HG03064 (cell line): ENCODE measurements around the gene LIPG.

Experiments
- ATAC-seq: cut with Tn5 transposase; IDR thresholded peaks from one replicate; pipeline ENCODE4 v1.9.1; 2021; ENCODE audit warnings: low read depth; ENCODE audit not compliant: unreplicated experiment

Gene LIPG

DNA sequence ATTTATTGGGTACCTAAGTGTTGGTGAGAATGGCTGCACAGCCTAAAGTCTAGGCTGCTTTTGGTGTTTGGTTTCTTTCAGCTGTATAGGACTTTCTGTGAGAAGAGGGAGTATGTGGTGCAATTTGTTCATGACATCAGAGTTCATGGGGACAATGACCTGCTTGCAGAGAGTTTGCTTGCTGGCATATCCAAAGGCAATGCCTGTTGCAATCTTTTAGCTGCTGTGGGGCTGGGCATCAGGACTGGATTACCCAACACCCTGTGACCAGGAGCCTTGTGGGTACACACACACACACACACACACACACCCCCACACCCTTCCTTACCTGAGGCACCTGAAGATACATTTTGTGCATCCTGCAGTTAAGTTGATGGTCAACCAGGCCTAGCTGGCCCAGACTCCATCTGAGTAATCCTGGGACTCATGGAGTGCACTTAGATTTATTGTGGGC lies 68.4 kb downstream of the LIPG start:
- no peak for ATAC-seq

DNA sequence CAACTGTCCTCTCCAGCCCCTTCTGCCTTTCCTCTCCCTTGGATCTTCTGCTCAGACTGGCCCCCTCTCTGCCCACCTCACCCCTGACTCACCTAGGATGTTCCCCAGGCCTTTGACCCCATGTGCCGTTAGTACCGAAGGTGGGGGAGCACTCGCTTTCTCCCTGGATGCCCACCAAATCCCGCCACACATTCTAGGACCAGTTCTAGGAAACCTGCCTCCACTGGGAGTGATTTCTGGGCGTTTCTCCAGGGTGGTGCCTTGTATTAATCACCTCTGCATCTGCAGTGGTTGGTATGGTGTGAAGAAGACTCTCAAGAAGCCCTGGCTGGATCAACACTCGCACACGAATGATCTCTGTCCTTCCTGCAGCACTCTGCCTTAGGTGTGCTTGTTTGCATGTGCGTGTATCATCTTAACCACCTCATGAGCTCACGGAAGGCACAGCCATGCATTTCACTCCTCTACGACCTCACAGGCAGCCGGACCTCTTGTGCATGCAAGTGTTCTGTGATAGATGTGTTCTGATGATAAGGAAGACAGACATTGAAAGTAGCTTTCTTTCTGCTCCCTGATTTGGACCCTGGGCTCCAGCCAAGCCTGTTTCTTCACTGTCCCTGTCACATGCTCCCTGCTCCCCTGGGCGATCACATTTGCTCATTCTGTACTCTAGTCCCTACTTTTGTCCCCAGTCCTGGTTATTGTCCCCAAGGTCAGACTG lies 69.4 kb downstream of the LIPG start:
- no peak for ATAC-seq

DNA sequence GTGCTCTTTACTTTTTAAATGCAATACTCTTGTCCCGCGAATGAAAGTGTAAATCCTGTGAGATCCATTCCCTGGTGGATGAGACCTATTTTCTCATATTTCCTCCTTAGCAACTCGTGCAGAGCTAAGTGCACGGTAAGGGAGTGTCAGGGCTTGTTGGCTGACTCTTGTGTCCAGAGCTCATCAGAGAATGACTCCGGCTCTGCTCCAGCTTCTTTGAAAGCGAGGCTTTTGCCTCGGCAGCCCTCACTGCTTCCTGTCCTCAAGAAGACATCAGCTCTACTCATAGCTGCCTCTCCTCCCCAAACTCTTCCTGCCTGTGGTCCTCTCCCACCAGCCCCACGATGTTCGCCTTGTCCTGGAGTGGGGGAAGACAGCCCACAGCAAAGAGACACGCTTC lies 70.7 kb downstream of the LIPG start:
- ATAC-seq, result no peak

DNA sequence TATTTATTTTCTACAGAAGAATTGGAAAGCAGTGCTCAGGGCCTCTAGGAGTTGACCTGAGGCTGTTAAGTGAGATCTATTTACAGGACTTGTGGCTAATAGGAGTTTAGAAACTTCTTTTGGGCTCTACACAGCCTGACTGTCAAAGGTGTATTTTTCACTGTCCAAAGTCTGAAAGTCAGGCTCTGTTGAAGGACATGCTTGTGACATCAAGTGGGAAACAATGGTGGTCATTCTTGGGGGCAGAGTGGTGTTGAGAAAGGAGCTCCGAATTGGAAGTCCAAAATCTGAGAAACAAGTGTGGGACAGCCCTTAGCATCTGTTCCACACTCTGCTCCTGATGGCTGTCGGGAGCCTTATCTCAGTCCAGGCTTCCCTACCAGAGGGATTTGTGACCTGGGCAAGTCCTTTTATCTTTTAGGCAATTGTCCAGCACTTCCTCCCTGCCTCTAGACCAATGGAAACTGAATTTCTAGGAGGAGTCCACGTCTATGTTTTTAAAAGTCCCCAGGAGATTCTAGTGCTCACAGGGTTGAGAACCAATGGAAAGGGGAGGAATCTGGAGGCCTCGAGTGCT lies 76.4 kb downstream of the LIPG start:
- ATAC-seq, result no peak

DNA sequence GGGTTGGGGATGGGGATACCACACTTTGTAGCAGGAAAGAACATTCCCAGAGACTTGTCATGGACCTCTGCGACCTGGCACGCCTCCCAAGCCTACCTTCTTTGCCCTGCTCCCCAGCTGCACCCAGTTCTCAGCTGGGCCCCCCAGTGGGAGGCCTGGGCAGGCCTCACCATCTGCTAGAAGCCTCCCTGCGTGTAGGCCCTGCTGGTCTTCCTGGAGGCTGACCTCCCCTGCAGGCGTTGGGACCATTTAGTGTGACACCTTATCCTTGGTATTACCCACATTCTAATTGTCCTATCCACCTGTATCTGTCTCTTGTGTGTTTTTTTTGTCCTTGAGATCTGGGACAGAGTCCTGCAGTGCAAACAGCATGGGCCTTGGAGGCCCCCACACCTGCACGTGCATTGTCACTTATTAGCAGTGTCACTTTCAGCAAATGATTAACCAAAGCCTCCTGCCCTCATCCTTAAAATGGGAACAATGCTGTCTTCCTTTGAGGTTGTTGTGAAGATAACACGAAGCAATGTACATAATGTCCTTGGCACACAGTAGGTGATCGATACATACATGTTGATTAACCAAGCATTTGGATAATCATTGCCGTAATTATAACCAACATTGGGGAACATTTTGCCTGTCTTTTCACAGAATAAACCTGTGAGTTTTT lies 77.2 kb downstream of the LIPG start:
- no peak for ATAC-seq

DNA sequence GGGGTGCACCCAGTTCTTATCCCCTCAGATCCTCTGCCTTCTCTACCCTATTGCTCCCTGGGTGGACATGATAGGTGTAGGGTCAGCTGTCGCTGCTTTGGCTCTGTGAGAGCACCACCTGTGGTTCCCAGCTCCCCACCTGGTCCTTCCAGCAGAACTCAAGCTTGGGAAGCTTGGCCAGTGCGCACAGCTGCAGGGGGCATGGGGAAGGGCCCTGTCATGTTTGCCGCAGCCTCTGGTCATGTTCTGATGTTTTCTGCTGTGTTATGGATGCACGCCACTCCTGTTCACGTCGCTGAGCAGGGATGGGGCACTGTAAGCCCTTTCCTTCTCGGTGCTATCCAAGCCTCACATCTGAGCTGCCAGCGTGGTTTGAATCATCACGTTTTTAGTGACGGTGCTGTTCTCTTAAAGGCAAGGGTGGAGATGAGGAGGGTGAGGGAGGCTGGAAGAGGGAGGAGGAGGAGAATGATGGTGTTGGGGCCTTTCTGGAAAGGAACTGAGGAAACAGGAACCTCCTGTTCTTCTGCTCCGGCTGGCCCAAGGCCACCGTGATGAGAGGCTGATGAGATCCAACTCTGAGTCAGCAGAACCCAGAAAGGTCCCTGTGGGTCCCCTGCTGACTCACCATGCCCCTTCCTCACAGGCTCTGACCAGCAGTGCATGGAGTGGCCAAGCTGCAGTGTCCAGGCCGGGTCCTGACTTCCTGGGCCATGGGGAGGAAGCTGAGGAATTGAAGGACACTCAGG lies 78.0 kb downstream of the LIPG start:
- no peak for ATAC-seq

DNA sequence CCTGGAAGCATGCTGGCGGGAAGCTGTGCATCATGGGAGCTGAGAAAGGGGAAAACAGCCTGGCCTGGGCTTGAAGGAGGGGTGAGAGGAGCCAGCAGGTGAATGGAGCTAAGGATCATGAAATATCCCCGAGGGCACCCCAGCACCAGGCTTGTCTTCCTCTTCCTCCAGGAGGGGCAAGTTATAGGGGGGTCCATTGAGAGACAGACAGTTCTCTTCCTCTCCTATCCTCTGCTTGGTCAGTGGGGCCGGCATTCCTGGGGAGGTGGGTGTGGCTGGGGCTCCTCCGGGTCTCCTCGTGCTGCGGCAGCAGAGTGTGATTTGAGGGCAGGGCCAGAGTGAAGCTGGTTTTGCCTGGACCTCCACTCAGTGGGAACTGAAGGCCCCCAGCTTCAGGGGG lies 78.9 kb downstream of the LIPG start:
- ATAC-seq, result no peak

DNA sequence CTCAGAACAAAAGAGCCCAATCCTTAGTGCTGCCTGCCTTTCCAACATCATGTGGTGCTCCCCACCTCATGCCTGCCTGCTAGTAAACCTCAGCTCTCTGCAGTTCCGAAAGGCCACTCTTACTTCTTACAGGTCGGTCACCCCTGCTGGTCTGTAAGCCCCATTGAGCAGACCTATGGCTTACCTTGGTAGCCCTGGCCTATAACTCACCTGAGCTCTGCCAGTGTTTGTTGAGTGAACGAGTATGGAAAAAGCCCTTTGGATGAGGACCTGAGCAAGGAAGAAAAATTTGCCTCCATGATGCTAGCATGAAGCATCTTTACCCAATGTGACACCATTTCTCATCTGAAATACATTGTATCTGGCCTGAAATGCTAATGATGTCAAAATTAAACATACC lies 83.3 kb downstream of the LIPG start:
- ATAC-seq, result no peak

DNA sequence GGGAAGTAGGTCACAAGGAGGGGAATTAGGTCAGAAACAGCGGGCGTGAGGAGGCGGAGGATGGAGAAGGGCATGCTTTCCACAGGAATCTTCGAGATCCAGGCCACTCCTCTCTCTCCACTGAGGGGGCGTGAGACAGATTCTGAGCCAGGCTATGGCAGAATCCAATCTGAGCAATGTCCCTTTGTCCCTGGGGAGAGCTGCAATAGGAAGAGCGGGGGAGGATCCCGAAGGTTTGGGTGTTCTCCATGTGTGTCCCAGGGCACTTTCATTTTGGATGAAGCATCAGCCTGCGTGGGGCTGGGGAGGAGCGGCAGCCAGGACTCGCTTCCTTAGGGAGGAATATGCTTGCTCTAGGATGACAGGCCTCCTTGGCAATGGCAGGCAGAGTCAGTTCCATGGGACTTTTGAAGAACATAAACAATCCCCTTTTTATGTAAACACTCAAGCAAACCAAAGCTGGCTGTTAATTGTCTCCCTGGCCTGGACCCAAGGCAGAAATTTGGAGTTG lies 84.0 kb downstream of the LIPG start:
- no peak for ATAC-seq

DNA sequence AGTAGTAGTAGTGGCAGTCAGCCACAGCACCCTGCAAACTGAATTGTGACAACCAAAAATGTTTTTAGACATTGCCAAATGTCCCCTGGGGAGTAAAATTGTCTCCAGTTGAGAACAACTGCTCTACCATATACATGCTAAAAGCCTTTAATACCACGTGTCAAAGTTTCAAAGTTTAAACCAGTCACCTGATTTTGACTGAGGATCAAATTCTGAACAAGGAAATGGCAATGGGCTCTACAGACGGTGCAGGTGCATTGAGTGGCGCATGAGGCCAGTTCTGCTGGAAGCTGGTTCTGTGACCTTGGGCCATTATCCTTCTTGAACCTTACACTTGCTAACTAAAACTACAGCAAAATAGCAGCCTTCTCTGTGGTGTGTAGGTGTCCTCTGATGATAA lies 85.0 kb downstream of the LIPG start:
- ATAC-seq, result no peak

DNA sequence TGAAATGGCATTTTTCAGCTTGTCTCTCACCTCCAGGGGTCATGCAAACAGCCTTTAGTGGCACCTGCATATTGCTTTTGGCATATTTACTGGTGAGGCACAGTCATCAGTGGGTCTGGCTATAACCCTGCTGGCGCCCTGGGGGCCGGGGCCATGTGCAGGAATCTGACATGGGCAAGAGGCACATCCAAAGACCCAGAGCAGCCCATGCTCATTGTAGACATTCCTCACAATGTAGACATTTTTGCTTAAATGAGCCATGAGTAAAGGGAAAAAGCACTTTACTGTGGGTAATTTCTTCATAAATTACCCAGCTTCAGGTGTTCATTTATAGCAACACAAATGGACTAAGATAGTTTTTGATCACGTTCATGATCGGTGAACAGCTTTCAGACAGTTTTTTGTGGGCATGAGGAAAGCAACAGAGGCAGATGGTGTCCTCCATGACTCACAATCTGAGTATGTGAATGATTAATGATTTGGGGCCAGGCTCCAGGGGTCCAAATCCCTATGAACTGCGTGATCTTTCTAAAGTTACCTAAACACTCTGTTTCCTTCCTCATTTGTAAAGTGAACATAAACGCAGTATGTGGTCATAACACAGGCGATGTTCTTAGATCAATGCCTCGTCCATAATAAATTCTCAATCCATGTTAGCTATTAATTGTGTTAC lies 85.8 kb downstream of the LIPG start:
- ATAC-seq, result no peak

DNA sequence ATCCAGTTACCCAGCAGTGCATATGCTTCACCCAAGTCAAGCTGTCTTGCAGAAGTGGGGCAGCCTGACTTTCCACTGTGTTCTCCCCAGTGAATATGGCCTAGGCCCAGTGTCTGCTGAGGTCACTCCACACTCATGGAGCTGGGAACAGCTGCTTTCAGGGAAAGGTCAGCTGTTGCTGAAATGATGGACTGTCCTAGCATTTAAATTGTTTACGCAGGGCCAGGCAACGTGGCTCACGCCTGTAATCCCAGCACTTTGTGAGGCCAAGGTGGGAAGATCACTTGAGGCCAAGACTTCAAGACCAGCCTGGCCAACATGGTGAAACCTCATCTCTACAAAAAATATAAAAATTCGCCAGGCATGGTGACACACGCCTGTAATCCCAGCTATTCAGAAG lies 86.5 kb downstream of the LIPG start:
- ATAC-seq, result no peak
